GM20000 (cell line): Measurements from ENCODE around the gene NIPSNAP2.

ENCODE experiments used
- DNase-seq: peaks from one replicate; pipeline ENCODE4 v3.0.0; 2012; ENCODE audit warnings: low spot score
- CTCF ChIP-seq: IDR thresholded peaks from 2 replicates; pipeline ENCODE4 v1.5.1; 2012; ENCODE audit warnings: mild to moderate bottlenecking, control low read depth; ENCODE audit errors: extremely low read depth, missing control alignments

NIPSNAP2 gene

GRCh38 chr7:55977831-55978230, 13.4 kb downstream of the NIPSNAP2 start:
- no peak for DNase-seq
- TF ChIP-seq CTCF: no peak

GRCh38 chr7:55980266-55980665, 15.9 kb downstream of the NIPSNAP2 start:
- no peak for DNase-seq
- TF ChIP-seq CTCF: no peak

- TF ChIP-seq CTCF: no peak
Measured at GRCh38 chr7:55983537-55983936, 19.2 kb downstream of the NIPSNAP2 start.

GRCh38 chr7:55992346-55992745, 28.0 kb downstream of the NIPSNAP2 start:
- no peak for DNase-seq
- no peak for TF ChIP-seq CTCF

More at GRCh38 chr7:55983537-55983936, 19.2 kb downstream of the NIPSNAP2 start:
- no peak for DNase-seq

- no peak for DNase-seq
- no peak for TF ChIP-seq CTCF
Measured at GRCh38 chr7:55996856-55997500, 32.6 kb downstream of the NIPSNAP2 start.

- DNase-seq: no peak
- no peak for TF ChIP-seq CTCF
Measured at GRCh38 chr7:56003749-56004148, 39.4 kb downstream of the NIPSNAP2 start.

GRCh38 chr7:56007167-56007652, 42.8 kb downstream of the NIPSNAP2 start:
- TF ChIP-seq CTCF: no peak
- no peak for DNase-seq
